GM12891 (cell line): ENCODE results near the gene IDH2.

Experiments used
- POLR2A ChIP-seq: IDR thresholded peaks from 2 replicates; pipeline ENCODE4 v1.6.1; 2011; ENCODE audit warnings: low read depth, low read length, control low read depth
- POLR2AphosphoS5 ChIP-seq: IDR thresholded peaks from 2 replicates; pipeline ENCODE4 v1.6.1; 2011; ENCODE audit warnings: low read depth, low read length, control low read depth
- POU2F2 ChIP-seq: IDR thresholded peaks from 2 replicates; pipeline ENCODE4 v1.6.1; 2011; ENCODE audit warnings: low read depth, mild to moderate bottlenecking, control low read depth, low read length, moderate library complexity

DNA sequence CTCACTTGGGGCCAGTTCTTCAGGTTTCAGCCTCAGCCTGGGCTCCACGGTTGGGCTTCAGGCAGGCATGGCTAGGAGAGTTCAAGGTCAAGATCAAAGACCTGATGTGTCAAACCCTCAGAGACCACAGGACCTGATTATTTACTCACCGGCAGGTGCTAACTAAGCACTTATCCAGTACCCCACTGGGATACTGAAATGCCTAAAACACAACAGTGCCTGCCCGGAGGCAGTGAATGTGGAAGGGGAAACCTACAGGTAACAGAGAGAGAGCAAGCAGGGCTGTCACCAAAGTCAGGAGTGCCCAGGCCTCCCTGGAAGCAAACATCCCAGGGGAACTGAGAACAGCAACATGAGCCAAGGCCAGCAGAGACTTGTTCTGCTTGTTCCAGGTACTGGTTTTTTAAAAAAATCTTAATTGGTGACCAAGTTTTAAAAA is 6.7 kb downstream of the IDH2 start:
- TF ChIP-seq POLR2AphosphoS5: no peak
- no peak for TF ChIP-seq POLR2A
- no peak for TF ChIP-seq POU2F2
